GM10248 (cell line): Measurements from ENCODE around the gene YY1.

Source experiments
- CTCF ChIA-PET: fragments of 300-600 bp; sonication (Branson Sonifier 250); formaldehyde crosslinking; extraction: SDS; loops from one replicate; lab custom pipeline; 2021; ENCODE audit warnings: antibody characterized with exemption; lab: Yijun Ruan, JAX
- POLR2A ChIA-PET: fragments of 350-650 bp; sonication (Branson Sonifier 250); formaldehyde crosslinking; extraction: SDS; loops from one replicate; lab custom pipeline; 2020; ENCODE audit warnings: antibody characterized with exemption; lab: Yijun Ruan, JAX
- DNase-seq: peaks from one replicate; pipeline ENCODE4 v3.0.0; 2012; ENCODE audit errors: extremely low spot score
- CTCF ChIP-seq: IDR thresholded peaks from 2 replicates; pipeline ENCODE4 v1.5.1; 2012; ENCODE audit warnings: mild to moderate bottlenecking, low read depth; ENCODE audit errors: extremely low read depth, missing control alignments, control extremely low read depth

The YY1 gene

DNA sequence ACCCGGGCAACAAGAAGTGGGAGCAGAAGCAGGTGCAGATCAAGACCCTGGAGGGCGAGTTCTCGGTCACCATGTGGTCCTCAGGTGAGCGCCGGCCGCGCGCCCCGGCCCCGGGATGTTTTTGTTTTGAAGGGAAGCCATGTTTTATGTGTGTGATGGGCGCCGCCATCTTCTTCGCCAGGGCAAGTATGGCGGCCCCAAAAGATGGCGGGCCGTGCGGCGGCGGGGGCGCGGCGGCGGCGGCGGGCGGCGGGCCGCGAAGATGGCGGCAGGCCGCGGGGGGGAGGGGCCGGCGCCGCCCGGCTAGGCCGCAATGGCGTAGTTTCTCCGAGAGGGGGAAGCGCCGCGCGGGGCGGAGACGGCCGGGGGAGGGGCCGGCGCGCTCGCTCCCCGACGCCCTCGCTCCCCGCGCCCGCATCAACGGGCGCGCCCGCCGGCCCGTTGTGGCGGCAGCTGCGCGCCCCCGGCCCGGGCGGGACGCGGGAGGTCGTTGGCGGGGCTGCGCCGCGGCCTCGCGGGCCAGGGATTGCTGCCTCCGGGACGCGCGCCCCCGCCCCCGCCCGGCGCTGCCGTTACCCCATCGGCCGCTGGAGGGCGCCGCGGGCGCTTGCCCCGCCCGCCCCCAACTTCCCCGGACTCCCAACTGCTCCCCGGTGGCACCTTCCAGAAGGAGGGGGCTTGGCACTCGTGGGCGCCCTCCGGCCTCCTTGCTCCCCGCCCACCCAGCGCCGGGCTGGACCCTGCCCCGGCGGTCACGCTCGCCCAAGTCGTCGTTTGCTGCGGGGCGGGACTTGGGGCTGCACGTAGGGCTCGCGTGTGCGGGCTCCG is 1.1 kb downstream of the YY1 start:
- ChIA-PET POLR2A (interaction anchor here (0.6 to 1.3 kb wide), 2 partner anchors 19 to 135 kb away, joined by 3 read pairs; a partner anchor contains a TSS), CTCF (interaction anchor here (1.2 to 4.8 kb wide), 10 partner anchors 10 to 135 kb away, joined by 3 to 19 read pairs (median 6); a partner anchor contains a TSS)
- TF ChIP-seq CTCF: peak; percentile 60
- peak; percentile 88 for DNase-seq

DNA sequence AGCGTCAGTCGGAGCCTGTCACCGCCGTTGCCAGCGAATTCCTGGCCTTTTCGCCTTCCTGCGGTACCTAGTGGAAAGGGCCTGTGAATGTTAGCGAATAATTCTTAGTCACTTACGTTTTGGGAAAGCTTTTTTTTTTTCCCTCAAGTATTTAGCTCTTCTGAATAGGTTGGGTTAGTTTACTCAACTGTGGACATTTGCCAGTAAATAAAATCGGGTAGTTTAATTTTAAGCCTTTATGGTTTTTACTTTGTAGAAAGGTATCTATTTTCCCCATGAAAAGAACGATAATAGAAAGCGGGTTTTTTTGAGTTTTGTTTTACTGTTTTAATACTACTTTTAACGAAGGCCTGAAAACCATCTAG is 1.7 kb downstream of the YY1 start:
- TF ChIP-seq CTCF: no peak
- ChIA-PET POLR2A (interaction anchor here (0.6 to 1.3 kb wide), 4 partner anchors 20 to 171 kb away, joined by 3 read pairs; a partner anchor contains a TSS), CTCF (interaction anchor here (1.0 to 4.8 kb wide), 14 partner anchors 10 to 137 kb away, joined by 3 to 19 read pairs (median 5); a partner anchor contains a TSS)
- DNase-seq: no peak

- POLR2A ChIA-PET: interaction anchor here (0.6 to 1.3 kb wide), 4 partner anchors 20 to 184 kb away, joined by 3 read pairs; no protein-coding TSS in a partner anchor
- CTCF ChIA-PET: interaction anchor here (0.7 to 4.8 kb wide), 15 partner anchors 9 to 136 kb away, joined by 3 to 19 read pairs (median 5); a partner anchor contains a TSS
- no peak for TF ChIP-seq CTCF
- no peak for DNase-seq
These were observed 2.3 kb downstream of the YY1 start for GRCh38 chr14:100241279-100241678.

GRCh38 chr14:100243020-100243419 is 4.1 kb downstream of the YY1 start:
- ChIA-PET CTCF (interaction anchor here (1.5 to 4.8 kb wide), 4 partner anchors 22 to 50 kb away, joined by 3 to 19 read pairs (median 10); no protein-coding TSS in a partner anchor), POLR2A (interaction anchor here (0.8 kb wide), 1 partner anchor 15 kb away, joined by 3 read pairs; no protein-coding TSS in a partner anchor)
- no peak for TF ChIP-seq CTCF
- DNase-seq: no peak

DNA sequence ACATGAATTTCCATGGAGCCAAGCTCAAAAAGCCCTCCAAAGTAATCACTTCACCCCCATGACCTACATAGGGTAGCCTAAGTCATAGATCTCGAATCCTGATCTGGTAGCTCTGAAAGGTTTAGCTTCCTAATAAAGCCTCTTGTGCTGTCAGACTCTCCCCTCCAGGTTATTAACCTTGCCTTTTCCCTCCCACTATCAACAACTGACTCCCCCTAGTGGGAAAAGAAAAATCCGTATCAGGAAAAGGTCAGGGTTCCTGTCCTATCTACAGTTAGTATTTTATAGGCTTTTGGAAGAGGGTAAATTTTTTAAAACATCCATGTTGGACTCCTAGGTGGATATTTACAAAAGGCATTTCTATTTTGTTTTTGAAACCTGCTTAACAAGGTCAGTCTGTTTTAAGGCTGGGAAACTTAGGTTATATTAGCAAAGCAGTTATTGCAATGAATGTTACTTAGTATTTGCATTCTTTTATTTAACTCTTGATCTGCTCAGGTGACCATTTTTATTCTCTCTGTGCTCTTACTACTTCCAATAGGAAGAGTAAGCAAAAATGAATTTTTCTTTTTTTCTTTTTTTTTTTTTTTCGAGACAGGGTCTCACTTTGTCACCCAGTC is 8.0 kb downstream of the YY1 start:
- CTCF ChIA-PET: interaction anchor here (0.7 to 4.2 kb wide), 13 partner anchors 8 to 147 kb away, joined by 3 to 27 read pairs (median 4); no protein-coding TSS in a partner anchor
- TF ChIP-seq CTCF: peak; percentile 29
- POLR2A ChIA-PET: no interaction called here
- DNase-seq: no peak
